ENCODE measurements around the gene CCNY.
"Not testable (repeated sequence)": the region's sequence is repeated elsewhere in the genome, so short reads cannot be mapped to it uniquely, and the experiment has no call there.

The CCNY gene

GRCh38 chr10:35406003-35406630 is 69.8 kb downstream of the CCNY start:
- not testable (repeated sequence) for DNase-seq (ENCODE audit: low read depth)

DNA sequence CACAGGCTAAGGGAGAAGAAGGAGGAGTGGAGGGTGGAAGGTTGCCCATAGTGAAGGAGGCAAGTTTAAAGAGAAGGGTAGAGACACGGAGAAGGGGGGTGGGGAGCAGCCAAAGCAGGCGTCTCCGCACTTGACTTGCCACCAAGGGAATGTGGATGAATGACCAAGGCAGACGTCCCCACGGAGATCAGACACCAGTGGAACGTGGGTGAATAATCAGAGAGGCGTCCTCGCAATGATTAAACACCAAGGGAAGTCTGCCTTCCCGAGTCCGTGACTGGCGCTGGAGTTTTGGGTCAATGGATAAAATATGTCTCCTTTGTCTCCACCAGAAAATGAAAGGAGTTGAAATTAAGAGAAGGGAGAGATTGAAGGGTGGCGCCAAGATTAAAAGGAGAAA is 71.4 kb downstream of the CCNY start:
- DNase-seq (ENCODE audit: low read depth) = not testable (repeated sequence)

DNA sequence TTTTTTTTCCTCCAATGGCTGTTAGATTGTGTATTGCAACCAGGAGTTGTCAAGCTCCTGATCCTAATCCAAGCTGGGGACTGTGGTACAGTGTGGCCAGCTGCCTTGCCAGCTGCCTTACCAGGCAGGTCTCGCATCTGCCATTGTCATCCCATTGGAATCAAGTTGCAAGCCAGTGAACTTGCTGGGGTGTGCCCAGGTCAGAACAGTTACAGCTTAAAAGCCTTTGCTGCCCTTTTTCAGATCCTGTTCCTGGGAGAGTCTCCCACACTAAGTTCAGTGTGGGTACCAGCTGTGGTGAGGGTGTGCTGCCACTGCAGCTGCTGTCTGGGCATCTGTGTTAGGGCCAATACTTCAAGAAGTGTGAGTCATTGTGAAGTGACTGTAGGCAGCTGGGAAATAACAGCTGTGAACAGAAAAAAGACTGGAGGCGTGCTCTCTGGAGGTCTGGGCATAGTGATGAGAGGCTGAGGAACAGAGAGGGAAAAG is 72.8 kb downstream of the CCNY start:
- no peak for DNase-seq (ENCODE audit: low read depth)

DNA sequence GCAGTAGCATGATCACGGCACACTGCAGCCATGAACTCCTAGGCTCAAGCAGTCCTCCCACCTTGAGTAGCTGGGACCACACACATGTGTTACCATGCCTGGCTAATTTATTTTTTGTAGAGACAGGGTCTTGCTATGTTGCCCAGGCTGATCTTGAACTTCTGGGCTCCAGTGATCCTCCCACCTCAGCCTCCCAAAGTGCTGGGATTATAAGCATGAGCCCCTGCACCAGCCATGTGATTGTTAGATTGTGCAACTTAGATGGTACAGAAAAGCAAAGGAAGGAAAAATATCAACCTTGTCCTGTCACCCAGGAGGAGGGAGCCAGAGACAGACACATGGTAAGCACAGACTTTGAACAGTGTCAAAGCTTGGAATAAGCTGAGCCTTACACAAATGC is 73.5 kb downstream of the CCNY start:
- no peak for DNase-seq (ENCODE audit: low read depth)

GRCh38 chr10:35412003-35412723 is 75.9 kb downstream of the CCNY start:
- DNase-seq (ENCODE audit: low read depth) = no peak

DNA sequence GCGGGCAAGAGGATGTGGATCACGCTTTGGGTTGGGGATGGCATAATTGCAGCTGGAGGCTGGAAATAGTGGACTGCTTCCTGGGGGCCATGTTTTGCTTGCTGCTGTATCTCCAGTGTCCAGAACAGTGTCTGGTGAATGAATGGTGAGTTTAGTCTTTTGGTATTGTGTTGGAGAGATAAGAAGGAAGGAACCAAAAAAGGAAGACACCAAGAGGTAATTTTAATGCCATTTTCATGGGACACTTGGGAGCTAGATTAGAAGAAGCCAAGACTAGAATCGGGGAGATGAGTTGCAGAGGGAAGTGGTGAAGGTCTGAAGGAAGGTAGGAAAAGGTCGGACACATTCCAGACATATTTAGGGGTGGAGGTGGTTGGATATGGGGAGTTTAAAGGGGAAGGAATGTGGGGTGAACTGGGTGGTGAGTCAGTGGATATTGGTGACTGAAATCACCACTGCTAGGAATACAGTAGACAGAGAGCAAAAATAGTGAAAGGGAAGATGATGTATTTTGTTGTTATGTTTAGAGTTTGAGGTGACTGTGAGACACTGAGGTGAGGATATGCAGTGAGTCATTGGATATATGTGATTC is 76.7 kb downstream of the CCNY start:
- no peak for DNase-seq (ENCODE audit: low read depth)

- no peak for DNase-seq (ENCODE audit: low read depth)
Measured at GRCh38 chr10:35413985-35414861, 77.9 kb downstream of the CCNY start.

- DNase-seq (ENCODE audit: low read depth) = no peak
Measured at GRCh38 chr10:35415505-35415904, 79.2 kb downstream of the CCNY start.

DNA sequence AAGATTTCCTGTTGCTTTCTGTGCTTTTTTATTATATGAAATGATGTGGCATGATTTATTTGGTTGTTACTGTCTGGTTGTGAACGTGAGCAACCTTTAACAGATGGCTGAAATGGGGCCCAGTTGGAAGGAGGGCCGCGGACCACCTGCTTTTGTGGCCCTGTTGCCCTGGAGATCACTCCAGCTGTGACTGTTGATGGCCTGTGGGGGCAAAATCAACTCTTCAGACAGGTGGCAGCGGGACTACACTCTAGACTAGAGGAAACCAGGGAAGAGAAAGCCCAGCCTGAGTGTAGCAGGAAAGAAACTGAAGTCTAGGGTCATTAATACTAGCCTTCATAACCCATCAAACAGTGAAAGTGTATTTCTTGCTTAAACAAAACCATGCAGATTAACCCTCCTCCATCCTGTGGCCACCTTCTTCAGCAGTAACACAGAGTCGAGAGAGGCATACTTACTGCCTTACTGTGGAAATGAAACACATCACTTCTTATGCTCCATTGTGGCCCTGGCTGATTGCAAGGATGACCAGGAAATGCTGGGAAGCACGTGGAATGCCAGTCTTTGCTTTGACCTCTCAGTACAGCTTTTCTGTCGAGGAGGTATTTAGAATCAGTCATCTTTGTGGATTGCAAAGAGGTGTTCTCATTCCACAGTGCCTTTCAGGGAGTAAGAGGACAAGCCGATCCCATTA is 80.5 kb downstream of the CCNY start:
- DNase-seq (ENCODE audit: low read depth) = no peak

- no peak for DNase-seq (ENCODE audit: low read depth)
Measured at GRCh38 chr10:35417313-35417625, 81.0 kb downstream of the CCNY start.

DNA sequence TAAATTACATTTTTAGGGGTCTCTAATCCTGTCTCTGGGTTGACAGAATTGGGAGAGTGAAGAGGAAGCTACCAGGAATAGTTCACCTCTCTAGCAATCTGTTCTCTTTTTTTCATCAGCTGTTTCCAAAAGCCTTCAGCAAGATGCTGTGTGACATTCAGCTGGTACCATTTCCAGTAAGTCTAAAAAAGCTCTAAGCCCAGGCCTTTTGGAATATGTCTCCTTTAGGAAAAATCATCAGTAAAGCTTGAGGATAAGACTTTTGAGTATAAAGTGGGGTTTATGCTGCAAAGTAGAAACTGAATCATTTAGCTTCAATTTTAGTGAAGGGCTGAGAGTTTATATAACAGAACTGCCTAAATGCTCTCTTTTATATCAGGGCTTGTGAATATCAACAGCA is 81.5 kb downstream of the CCNY start:
- DNase-seq (ENCODE audit: low read depth) = no peak

DNA sequence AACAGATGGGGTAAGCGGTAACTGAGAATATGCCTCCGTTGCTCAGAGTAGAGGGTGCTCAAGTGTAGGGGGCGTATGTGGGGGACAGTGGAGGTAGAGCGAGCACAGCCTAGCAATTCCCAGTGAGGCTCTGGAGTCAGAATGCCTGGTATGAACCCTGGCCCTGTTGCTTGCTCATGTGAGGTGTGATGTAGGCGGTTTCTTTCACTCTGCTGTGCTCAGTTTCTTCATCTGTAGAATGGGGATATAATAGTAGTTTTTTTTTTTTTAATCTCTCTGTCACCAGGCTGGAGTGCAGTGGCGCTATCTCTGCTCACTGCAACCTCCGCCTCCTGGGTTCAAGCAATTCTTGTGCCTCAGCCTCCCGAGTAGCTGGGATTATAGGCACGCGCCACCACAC is 82.3 kb downstream of the CCNY start:
- DNase-seq (ENCODE audit: low read depth) = not testable (repeated sequence)

DNA sequence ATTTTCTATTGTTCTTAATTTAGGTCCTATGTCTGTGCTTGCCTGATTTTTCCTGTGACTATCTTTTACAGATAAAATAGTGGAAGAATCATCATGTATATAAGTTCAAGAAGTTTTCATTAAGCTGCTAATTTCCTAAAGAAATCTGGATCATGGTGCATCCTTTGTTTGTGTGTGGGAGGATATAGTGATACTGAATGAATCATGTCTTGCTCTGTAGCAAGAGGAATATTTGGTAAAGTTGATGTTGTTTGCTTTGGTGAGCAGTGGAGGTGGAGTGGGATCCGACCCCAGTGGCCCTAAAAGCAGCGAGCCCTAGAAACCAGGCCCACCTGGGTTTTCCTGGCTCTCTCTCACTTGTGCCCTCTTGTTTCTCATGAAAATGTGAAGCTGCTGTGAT is 83.7 kb downstream of the CCNY start:
- DNase-seq (ENCODE audit: low read depth) = no peak

DNA sequence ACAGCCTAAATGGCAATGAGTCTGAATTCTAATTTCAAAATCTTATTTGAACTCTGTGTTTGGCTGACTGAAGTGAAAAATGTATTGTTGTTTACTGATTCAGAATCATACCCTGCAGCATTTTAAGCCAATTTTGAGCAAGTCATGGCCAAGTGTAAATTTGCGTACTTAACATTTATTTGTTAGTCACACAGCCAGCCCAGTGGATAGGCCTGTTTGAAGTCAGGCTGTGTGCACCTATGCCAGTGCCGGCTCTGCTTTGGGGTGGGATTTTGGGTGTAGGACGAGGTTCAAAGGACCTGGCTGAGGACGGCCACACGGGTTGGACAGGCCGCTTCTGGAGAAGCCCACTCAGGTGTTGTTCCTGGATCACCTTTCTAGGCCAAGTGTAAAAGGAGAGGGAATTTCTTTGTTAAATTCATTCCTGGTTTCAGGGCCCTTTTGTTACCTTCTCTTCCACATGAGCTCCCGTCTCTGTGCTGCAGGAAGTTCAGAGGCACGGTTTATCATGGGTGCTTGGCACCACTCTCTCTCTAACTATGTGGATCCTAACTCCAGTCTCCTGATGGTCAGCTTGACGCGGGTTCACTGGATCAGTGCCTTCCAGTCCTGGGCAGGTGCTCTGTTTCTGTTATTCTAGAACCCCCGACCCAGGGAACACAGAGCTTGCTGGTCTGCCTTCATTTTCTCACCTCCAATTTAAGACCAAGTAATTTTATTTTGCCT is 84.7 kb downstream of the CCNY start:
- DNase-seq (ENCODE audit: low read depth) = no peak

DNA sequence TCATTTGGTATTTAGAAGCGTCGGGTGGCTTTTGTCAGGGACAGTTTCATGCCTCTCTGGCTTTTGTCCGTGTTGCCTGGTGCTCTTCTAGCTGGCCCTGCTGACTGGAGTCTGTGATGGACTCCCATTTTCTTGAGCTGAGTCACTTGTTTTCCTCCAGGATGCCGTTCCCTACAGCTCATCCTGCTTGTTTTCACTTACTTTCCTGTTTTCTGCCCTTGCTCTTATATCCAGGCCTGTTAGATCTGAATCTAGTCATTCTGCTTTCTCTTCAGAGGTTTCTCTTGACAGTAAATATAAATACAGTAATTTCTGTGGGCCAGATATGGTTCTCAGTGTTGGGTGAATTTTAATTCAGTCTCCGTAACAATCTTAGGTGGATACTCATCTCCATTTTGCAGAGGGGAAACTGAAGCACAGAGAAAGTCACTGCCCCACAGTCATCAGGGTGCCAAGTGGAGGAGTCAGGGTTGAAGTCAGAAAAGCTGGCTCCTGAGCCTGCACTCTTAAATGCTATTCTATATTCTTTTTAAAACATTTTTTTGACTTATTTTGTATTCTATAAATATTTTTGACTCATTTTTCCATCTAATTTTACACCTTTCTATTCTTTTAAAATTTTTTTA is 85.4 kb downstream of the CCNY start:
- DNase-seq (ENCODE audit: low read depth) = no peak

DNA sequence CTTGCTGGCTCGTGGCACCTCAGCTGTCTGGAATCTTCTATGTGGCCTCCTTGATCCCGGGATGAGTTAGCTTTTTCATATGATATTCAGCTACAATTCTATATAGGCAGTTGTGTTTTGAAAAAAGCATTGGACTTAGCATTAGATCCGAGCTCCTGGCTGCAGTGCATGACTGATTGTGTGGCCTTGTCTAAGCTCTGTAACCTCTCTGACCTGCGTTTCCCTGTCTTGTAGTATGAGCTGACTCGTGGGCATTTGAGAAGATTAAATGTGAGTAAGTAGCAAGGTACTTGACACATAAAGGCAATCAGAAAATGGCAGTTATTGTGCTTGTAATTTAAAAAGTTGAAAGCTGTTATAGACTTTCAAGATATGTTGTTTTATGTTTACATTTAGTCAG is 85.9 kb downstream of the CCNY start:
- DNase-seq (ENCODE audit: low read depth) = no peak

DNA sequence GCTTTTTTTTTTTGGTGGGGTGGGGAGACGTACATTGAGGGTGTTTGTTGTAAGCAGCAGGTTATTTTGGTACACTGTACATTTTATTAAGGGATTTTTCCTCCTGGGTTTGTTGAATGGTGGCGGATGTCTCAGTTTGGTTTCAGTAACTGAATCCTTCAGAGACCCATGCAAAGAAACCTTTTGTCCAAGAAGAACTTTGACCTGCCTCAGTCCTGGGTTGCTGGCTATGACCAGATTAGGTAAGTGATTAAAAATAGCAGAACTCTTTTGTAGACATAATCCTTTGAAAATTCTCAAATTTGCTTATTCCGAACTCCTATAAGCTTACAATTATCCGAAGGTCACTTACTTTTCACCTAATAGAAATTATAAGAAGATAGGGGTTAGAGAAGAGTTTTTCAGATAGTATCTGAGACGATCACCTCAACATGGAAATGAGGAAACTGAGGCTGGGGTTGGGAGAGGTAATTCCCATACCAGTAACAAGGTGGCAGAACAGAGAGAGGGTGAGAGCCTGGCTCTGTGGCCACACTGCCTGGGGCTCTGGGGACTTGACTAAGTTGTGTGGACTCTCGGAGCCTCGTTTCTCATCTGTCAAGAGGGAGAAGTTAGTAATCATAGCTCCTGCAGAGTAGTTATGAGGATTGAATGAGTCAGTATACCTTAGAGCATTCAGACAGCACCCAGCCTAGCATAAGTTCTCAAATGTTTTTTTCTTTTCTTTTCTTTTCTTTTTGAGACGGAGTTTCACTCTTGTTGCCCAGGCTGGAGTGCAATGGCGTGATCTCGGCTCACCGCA is 87.4 kb downstream of the CCNY start:
- no peak for DNase-seq (ENCODE audit: low read depth)

- DNase-seq (ENCODE audit: low read depth) = no peak
Measured at GRCh38 chr10:35424680-35425285, 88.5 kb downstream of the CCNY start.

DNA sequence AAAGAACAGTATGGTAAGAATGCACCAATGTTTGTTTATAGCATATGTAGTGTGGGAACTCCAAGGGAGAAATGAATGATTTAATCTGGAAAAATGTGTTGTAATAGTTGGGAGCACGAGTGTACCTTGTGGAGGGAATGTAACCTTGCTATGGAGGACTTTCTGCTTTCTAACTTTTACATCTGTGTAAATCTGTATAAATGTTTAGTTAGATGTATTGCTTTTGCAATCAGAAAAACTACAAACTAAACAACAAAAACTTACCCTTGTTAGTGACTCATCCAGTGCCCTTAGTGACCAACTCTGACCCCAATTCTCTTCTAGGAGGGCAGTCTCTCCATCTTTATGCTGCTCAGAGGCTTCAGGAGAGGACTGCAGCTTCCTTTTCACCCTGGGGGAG is 89.3 kb downstream of the CCNY start:
- no peak for DNase-seq (ENCODE audit: low read depth)

DNA sequence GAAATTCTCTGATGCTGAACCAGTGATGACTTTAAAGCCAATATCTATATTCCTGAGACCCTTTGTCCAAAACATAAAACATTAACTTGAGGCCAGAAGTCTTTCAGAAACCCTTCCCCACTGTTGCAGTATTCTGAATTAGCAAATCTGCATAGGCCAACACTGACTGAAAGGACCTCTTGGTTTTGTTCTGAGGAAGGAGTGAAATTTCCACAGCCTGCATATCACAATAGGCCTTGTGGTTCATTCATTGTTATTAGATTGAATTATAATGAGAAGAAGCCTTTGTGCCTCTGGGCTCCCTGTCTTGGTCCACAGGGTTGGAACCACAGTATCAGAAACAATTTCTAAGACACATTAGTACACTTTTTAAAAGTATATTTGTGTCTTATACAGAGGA is 90.3 kb downstream of the CCNY start:
- no peak for DNase-seq (ENCODE audit: low read depth)

Data from stimulated activated CD8-positive, alpha-beta memory T cell treated with anti-CD3 and anti-CD28 coated beads, Interleukin-15, amount 100 ng/mL, for 1 hour (primary cell).